NCI-H82 treated with DMSO at 0.1 percent for 48 hours (cell line): ENCODE data around the gene PAGR1.
"Not testable (repeated sequence)": the region's sequence is repeated elsewhere in the genome, so short reads cannot be mapped to it uniquely, and the experiment has no call there.

Experiments
- DNase-seq: peaks from one replicate; lab custom pipeline; 2025; ENCODE audit not compliant: unreplicated experiment; lab: John Stamatoyannopoulos, UW

The PAGR1 gene

GRCh38 chr16:29815793-29816693, at the start of gene PAGR1:
TSS of gene PAGR1 (plus strand) at chr16:29816152. CDS start at chr16:29816526, 374 bp downstream.
- DNase-seq = peak; percentile 95

DNA sequence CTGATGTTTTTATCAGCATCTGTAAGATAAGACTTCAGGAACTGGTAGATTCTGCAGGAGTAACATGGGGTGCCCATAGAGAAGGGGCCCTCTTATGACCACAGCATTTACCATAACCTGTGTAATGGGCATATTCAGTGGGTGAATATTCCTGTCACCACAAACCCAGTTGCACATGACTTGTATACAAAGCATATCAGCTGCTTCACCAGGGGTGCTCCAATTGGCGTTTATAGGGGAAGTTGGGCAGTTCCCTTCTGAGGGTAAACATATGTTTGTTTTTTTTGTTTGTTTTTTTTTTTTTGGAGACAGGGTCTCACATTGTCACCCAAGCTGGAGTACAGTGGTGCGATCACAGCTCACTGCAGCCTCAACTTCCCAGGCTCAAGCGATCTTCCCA, 49.4 kb upstream of the PAGR1 start:
- no peak for DNase-seq

GRCh38 chr16:29767062-29767461, 48.9 kb upstream of the PAGR1 start:
- no peak for DNase-seq

GRCh38 chr16:29769507-29769906, 46.4 kb upstream of the PAGR1 start:
- DNase-seq = no peak

DNA sequence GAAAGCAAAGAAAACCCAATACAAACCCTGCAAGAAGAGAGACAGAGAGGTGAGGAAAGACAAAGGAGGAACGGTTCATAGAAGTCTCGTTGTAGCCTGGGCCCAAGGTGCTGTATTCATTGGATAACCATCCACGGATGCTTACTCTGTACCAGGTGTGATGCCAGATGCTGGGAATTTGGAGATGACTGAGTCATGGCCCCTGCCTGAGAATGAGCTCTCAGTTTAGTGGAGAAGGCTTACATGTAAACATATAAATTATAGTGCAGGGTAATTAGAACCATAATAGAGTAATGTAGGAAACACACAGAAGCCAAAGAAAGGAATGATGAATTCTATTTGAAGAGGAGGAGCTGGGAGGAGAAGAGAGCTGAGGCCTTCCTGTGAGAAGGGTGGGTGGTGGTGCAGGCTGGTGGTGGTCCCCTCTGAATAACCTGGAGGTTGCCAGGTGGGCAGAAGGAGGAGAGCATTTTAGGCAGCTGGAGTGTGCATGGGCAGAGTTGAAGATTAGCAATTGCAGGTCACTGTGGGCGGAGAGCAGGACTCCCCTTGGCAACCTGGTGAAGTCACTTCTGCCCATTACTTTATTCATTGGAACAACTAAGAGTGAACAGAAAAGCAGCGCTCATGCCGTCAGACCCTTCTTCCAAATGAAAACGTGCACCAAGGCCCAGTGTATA, 45.6 kb upstream of the PAGR1 start:
- no peak for DNase-seq

- not testable (repeated sequence) for DNase-seq
Measured at GRCh38 chr16:29772330-29772729, 43.6 kb upstream of the PAGR1 start.

DNA sequence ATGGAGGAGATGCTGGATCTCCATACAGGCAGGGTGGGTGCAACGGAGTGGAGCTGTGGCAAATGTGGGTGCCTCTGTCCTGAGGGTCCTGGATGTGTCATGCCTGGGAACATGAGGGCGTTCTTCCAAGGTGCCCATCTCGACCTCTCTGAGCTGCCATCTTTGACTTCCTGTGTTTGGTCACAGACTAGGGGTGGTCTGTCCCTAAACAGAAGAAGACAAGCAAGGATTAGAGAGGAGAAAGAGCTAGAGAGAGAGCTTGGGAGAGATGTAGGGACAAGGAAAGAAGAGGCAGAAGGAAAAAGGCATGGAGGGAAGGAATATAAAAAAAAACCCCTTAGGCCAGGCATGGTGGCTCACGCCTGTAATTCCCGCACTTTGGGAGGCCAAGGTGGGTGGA, 41.2 kb upstream of the PAGR1 start:
- no peak for DNase-seq

DNA sequence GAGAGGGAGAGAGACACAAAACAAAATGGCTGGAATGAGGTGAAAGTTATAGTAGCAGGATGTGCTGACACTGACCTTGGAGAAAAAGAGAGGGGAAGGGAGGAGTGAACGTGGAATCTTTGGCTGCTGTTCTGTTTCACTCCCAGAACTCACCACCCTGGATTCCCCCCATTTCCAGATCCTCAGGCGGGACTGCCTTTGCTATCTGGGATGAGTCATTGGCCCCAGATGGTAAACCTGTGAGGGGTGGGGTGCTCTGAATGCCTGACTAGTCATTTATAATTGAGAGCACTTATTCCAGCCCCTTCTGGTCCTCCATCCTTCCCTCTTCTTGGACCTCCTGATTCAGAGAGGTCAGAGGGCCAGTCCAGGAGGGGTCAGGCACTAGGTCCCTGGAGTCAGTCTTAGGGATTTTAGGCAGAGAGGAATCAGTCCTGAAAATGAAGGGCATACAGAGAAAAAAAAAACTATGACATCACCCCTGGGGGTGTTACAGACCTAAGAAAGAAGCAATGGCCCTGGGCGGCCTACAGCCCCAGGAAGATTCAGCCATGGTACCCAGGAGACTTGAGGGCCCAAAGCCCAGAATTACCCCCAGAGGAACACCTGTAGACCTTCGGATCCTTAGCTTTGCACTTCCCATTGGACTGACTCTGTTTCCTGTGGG, 40.1 kb upstream of the PAGR1 start:
- DNase-seq = no peak

DNA sequence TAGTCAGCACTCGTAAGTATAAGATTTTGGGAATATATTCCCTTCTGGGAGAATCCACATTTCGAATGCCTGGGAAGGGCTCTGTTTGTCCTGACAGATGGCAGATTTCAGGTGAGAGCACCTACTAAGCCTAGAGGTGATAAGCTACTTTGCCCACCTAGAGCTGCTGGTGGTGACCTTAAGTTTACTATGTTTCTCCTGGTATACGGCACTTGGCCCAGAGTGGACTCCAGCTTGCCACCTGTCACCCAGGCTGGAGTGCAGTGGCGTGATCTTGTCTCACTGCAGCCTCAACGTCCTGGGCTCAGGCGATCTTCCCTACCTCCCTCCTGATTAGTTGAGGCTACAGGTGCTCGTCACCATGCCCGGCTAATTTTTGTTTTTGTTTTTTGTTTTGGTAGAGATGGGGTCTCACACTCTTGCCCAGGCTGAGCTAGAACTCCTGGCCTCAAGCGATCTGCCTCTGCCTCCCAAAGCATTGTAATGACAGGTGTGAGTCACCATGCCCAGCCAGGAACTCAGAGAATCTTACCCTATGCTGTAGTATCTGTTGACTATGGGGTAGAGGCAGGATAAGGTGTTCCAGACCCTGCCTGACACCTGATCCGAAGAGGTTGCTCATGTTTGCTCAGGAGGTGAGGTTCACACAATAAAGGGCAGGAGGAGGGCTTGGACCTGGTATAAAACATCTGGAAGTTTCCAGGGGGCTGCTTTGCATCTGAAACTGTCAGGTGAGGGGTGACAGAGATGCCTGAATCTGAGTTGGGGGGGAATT, 38.2 kb upstream of the PAGR1 start, which contains the start of gene ZG16:
Gene ZG16 (plus strand): TSS at position 681 of the 775 bp plus-strand sequence. CDS start 1,011 bp downstream, outside the sequence.
- DNase-seq = no peak

DNA sequence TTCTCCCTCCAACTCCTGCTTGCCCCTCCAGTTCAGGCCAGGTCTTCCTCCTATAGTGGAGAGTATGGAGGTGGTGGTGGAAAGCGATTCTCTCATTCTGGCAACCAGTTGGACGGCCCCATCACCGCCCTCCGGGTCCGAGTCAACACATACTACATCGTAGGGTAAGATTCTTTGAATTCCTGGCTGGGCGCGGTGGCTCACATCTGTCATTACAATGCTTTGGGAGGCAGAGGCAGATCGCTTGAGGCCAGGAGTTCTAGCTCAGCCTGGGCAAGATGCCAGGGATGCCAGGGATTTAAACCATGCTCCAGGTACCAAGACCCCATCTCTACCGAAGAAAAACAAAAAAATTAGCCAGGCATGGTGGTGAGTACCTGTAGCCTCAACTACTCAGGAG, 36.5 kb upstream of the PAGR1 start:
- no peak for DNase-seq

DNA sequence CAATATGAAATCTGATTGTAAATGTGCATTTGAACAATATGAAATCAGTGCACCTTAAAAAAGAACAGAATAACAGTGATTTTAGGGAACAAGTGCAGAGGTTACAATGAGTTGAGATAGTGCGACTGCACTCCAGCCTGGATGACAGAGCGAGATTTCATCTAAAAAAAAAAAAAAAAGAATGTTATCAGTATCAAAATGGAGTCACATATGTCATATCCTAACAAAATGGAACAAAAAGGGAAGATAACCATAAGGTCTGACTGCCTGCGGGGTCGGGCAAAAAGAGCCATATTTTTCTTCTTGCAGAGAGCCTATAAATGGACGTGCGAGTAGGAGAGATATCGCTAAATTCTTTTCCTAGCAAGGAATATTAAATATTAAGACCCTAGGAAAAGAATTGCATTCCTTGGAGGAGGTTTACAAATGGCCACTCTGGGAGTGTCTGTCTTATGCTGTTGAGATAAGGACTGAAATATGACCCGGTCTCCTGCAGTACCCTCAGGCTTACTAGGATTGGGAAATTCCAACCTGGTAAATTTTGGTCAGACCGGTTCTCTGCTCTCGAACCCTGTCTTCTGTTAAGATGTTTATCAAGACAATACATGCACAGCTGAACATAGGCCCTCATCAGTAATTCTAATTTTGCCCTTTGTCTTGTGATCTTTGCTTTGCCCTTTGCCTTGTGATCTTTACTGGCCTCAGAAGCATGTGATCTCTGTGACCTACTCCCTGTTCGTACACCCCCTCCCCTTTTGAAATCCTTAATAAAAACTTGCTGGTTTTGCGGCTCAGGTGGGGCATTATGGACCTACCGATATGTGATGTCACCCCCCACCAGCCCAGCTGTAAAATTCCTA, 32.6 kb upstream of the PAGR1 start:
- DNase-seq = not testable (repeated sequence)

DNA sequence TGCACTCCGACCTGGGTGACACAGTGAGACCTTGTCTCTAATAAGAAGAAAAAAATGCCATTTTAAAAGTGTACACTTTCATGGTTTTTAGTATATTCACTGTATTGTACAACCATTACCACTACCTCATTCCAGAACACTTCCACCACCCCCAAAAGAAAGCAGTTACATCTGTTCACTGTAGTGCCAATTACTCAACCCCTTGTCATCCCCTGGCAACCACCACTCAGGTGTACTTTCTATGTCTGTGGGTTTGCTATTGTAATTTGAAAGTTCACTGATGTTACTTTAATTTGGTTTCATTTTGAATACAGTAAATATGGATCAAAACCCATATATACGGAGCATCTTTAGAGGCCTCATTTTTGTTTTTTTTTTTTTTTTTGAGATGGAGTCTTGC, 31.8 kb upstream of the PAGR1 start:
- DNase-seq = no peak

DNA sequence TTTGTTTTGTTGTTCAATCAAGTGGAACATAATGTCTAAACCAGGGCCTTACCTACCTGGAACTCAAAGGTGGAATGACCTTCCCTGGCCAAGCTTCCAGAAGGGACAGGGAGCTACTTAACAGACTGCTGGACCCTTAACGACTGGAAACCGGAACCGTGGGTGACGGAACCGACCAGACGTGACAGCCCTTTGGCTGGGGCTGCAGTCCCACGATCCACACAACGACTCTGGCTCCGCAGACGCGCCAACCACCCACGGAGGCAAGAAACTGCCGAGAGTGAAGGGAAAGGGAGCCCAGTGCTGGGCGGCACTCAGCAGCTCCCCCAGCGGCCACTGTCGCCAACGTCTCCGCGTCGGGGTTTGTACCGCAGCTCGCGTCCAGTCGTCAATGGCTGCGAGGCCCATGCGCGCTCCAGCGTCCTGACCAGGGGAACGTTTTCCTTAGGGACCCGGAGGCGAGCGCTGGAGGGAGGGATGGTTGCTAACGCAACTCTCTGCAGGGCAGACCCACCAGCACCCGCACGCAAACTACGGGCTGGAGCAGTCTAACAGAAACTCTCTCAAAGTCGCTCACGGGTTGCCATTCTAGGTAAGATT, 31.0 kb upstream of the PAGR1 start:
- no peak for DNase-seq

DNA sequence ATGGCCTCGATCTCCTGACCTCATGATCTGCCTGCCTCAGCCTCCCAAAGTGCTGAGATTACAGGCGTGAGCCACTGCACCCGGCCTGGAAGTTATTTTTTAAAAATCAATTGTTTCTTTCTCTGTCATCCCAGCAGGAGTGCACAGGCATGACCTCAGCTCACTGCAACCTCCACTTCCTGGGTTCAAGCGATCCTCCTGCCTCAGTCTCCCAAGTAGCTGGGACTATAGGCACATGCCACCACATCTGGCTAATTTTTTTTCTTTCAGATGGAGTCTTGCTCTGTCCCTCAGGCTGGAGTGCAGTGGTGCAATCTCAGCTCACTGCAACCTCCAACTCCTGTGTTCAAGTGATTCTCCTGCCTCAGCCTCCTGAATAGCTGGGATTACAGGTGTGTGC, 28.8 kb upstream of the PAGR1 start:
- not testable (repeated sequence) for DNase-seq

GRCh38 chr16:29789775-29790182, 26.2 kb upstream of the PAGR1 start:
- DNase-seq = no peak

DNA sequence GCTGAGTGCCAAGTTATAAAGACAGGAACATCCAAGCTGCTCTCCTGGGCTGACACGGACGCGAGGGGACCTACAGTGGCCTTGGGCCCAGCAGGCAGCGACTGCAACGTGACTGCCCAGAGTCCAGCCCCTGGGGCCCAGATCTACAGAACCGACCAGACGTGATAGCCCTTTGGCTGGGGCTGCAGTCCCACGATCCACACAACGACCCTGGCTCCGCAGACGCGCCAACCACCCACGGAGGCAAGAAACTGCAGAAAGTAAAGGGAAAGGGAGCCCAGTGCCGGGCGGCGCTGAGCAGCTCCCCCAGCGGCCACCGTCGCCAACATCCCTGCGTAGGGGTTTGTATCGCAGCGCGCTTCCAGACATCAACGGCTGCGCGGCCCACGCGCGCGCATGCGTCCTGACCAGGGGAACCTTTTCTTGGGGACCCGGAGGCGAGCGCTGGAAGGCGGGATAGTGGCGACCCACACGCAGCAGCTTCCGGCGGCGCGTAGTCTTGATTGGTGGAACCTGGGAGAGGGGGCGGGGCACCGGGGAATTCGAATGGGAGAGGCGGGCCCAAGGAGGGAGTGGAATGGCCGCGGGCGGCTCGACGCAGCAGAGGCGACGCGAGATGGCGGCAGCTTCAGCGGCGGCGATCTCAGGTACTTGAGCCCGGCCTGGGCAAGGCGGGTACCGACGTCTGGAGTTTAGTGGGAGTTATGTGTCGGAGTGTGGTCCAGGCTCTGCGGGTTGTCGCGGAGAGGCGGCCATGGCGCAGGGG, 25.6 kb upstream of the PAGR1 start, which contains the start of gene KIF22:
Gene KIF22 (plus strand): TSS at position 569 of the 766 bp plus-strand sequence. CDS start 9 bp downstream, at position 578.
- DNase-seq = peak; percentile 88

GRCh38 chr16:29790949-29791844, 24.8 kb upstream of the PAGR1 start:
- DNase-seq = no peak
